Spleen (tissue), 11 donors: ENCODE data around the gene TAT. TPM values are rescaled to one million over a fixed set of nuclear protein-coding genes. Genes with fewer than 3 reads are reported as not detected.

ENCODE experiments used
- DNase-seq: peaks from one replicate; pipeline ENCODE4 v3.0.0-alpha.2; 2020
- H3K27ac ChIP-seq, 8 donors: fragments of 200-600 bp; sonication (generic) in 7 of 8; 1 replicate in 4 of 8; 2 replicates in 4 of 8; pipeline versions ENCODE4 v1.5.0 to v1.8.0; 2016 to 2021; ENCODE audit warnings: inconsistent platforms in 4 of 8, mild to moderate bottlenecking in 4 of 8, moderate library complexity in 1 of 8
- H3K27me3 ChIP-seq, 7 donors: fragments of 200-600 bp; sonication (generic) in 6 of 7; replicated peaks in 1 of 7; 1 replicate in 4 of 7; 2 replicates in 3 of 7; pipeline versions ENCODE4 v1.5.0 to v1.8.0; 2016 to 2021; ENCODE audit warnings: inconsistent platforms in 3 of 7, mild to moderate bottlenecking in 1 of 7
- H3K36me3 ChIP-seq, 6 donors: fragments of 200-600 bp; sonication (generic) in 5 of 6; 1 replicate in 4 of 6; 2 replicates in 2 of 6; pipeline versions ENCODE4 v1.5.0 to v1.8.0; 2016 to 2021; ENCODE audit warnings: inconsistent platforms in 2 of 6
- H3K4me1 ChIP-seq, 6 donors: fragments of 200-600 bp; sonication (generic) in 5 of 6; 1 replicate in 3 of 6; 2 replicates in 3 of 6; pipeline versions ENCODE4 v1.5.0 to v1.8.0; 2016 to 2021; ENCODE audit warnings: inconsistent platforms in 3 of 6
- H3K4me3 ChIP-seq, 8 donors: fragments of 200-600 bp; sonication (generic) in 7 of 8; 1 replicate in 4 of 8; 2 replicates in 4 of 8; pipeline versions ENCODE4 v1.5.0 to v1.8.0; 2016 to 2021; ENCODE audit warnings: inconsistent platforms in 4 of 8, mild to moderate bottlenecking in 4 of 8, moderate library complexity in 2 of 8
- H3K9me3 ChIP-seq, 8 donors: fragments of 200-600 bp; sonication (generic) in 7 of 8; 1 replicate in 4 of 8; 2 replicates in 4 of 8; pipeline versions ENCODE4 v1.5.0 to v1.8.0; 2016 to 2021; ENCODE audit warnings: inconsistent platforms in 4 of 8
- POLR2A ChIP-seq, 3 donors: fragments of 450-650 bp; IDR thresholded peaks; one replicate each; pipeline ENCODE4 v1.5.1; 2017; ENCODE audit warnings: antibody characterized with exemption in 3 of 3, mild to moderate bottlenecking in 1 of 3
- POLR2AphosphoS5 ChIP-seq, 3 donors: sonication (generic); formaldehyde crosslinking; IDR thresholded peaks; one replicate each; pipeline ENCODE4 v1.5.1; 2017; ENCODE audit warnings: antibody characterized with exemption in 3 of 3
- WGBS, 5 donors: extraction: QIAGEN DNeasy Blood & Tissue Kit in 3 of 5; methylation state at CpG; one replicate each; pipeline versions ENCODE4 v1.1.5 to v1.1.7; 2013 to 2018; 5-methylcytosine and 5-hydroxymethylcytosine counted together
- intact Hi-C: fragments of 100-400 bp; cut with DNase I; formaldehyde crosslinking; loops from one replicate; pipeline ENCODE4 v1.15.0; 2023; ENCODE audit warnings: low total_unique reads
- polyA plus RNA-seq, 3 donors: library from polyadenylated mRNA; stranded (reverse); fragments of 200-250 nt; gene quantifications; one replicate each; pipeline ENCODE4 v1.2.1, GENCODE V29; 2013
- total RNA-seq, 7 donors: library from RNA; depleted of rRNA in 3 of 7; stranded (reverse); fragments of >200 nt in 3 of 7; fragmentation: NEBNext Ultra II Directional in 4 of 7; extraction: Animal tissue kit (Norgen Biotek cat#: 25700) in 4 of 7; gene quantifications; one replicate each; pipeline versions ENCODE4 v1.1.0 to v1.2.1, GENCODE V29; 2016 to 2021
- TF ChIP-seq, protein P1 (sequence below), 11 experiments: fragments of 200-600 bp in 7 of 11; fragments of 450-650 bp in 4 of 11; sonication (generic) in 4 of 11; IDR thresholded peaks in 8 of 11; conservative IDR thresholded peaks in 3 of 11; 1 replicate in 7 of 11; 2 replicates in 4 of 11; pipeline versions ENCODE4 v1.4.0 to v1.8.0; 2016 to 2021; ENCODE audit warnings: antibody characterized with exemption in 11 of 11, inconsistent platforms in 4 of 11, mild to moderate bottlenecking in 1 of 11
- donor health status: healthy with polysubstance abuse.
- donor health status: DM: no; HTN: no; CAD: no; lungs with moderate emphysema.
- donor health status: DM: no; HTN: no; CAD: no.
- donor health status: Bipolar disorder and iron deficiency.
- donor health status: healthy.
- donor health status: DM: no; HTN: no; CAD: no.
- donor health status: DM: yes; HTN: yes; CAD: no.

TAT gene
- total and polyA plus RNA-seq, 10 donors, result 0.08 to 0.30 (median 0.16) TPM; not detected in 7

DNA sequence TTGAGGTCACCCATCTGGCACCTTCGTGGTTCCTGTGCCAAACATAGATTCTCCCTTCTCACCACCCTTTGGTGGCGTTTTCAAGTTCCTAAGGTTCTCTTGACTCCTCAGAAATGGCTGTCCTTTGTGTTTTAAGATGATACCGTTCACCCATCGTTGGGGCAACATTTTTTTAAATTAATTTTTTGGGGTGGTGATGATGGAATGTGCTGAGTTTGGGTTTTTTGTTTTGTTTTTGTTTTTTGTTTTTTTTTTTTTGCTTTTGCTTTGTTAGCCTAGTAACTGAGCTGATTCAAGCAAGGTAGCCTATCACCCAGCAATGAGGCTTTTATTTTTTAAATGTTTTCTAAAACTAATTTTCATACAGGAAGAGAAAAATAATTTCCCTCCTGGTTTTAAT is 48.0 kb downstream of the TAT start:
- H3K4me1 ChIP-seq, result no peaks in the 10 kb centered on the region
- H3K36me3 ChIP-seq, result no peaks in the 10 kb centered on the region
- H3K9me3 ChIP-seq, result no peaks in the 10 kb centered on the region
- H3K27ac ChIP-seq, result no peak overlapping the region
- peaks cover 0 to 39% (median 6%) of the 10 kb centered on the region in 7 donors for H3K27me3 ChIP-seq
- WGBS, 5 donors, result 65 to 88% (median 74%) methylated on average over 4 of the region's 4 CpGs
- H3K4me3 ChIP-seq, result no peak overlapping the region
- TF ChIP-seq POLR2A (IDR thresholded peaks at IDR 0.05) (no peak), POLR2AphosphoS5 (IDR thresholded peaks at IDR 0.05) (no peak)
- TF ChIP-seq, protein P1, sequence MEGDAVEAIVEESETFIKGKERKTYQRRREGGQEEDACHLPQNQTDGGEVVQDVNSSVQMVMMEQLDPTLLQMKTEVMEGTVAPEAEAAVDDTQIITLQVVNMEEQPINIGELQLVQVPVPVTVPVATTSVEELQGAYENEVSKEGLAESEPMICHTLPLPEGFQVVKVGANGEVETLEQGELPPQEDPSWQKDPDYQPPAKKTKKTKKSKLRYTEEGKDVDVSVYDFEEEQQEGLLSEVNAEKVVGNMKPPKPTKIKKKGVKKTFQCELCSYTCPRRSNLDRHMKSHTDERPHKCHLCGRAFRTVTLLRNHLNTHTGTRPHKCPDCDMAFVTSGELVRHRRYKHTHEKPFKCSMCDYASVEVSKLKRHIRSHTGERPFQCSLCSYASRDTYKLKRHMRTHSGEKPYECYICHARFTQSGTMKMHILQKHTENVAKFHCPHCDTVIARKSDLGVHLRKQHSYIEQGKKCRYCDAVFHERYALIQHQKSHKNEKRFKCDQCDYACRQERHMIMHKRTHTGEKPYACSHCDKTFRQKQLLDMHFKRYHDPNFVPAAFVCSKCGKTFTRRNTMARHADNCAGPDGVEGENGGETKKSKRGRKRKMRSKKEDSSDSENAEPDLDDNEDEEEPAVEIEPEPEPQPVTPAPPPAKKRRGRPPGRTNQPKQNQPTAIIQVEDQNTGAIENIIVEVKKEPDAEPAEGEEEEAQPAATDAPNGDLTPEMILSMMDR (IDR thresholded peaks at IDR 0.05 in 8 of 11, conservative IDR thresholded peaks at IDR 0.05 in 3 of 11), result no peak
- DNase-seq, result no peak
- intact Hi-C loops, result no loop called here

DNA sequence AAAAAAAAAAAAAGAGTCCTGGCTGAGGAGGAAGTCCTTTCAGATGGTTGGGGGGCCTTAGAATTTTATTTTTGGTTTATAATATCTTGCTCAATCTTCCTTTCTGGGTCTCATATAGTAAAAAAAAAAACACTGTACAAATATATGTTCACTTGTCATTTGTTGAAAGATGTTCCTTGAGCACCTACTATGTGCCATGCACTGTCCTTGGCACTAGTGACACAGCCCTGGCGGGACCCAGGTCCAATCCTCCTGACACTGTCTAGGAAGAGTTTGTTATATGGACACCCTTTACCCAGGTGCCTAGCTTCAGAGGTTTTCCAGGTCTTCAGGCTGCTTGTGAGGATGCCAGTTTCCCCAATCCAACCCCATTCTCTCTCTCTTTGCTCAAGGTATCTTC is 48.6 kb downstream of the TAT start:
- H3K9me3 ChIP-seq, result no peaks in the 10 kb centered on the region
- H3K4me3 ChIP-seq, result no peak overlapping the region
- peaks cover 0 to 42% (median 6%) of the 10 kb centered on the region in 7 donors for H3K27me3 ChIP-seq
- TF ChIP-seq, protein P1 (IDR thresholded peaks at IDR 0.05 in 8 of 11, conservative IDR thresholded peaks at IDR 0.05 in 3 of 11), result no peak
- TF ChIP-seq POLR2AphosphoS5 (IDR thresholded peaks at IDR 0.05) (no peak), POLR2A (IDR thresholded peaks at IDR 0.05) (no peak)
- intact Hi-C loops, result no loop called here
- no peaks in the 10 kb centered on the region for H3K4me1 ChIP-seq
- 75 to 90% (median 86%) methylated on average over 1 of the region's 1 CpG for WGBS, 5 donors
- no peak overlapping the region for H3K27ac ChIP-seq
- DNase-seq, result no peak
- no peaks in the 10 kb centered on the region for H3K36me3 ChIP-seq

DNA sequence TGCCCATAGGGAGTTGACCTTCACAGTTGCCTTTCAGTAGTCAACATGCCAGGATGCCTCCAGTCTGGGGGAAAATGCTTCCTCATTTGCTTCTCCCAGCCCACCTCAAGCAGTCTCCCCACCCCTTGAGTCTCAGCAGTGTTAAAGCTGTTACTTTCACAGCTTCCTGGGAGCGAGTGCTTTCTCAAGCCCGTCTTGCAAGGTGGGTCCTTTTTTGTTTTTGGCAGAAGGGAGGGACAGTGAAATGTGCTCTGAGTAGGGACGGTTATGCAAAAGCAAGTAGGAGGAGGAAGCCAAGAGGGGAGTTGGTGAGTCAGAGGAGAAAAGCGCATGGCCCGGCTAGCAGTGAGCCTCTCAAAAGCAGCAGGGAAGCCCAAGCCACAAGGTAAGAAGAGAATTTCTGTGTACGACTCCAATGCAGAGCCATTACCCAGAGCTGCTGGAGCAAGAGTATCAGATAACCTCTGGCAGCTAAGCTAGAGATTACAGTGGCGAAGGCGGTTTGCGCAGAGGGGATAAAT is 50.7 kb downstream of the TAT start, which contains the start of gene CHST4:
TSS of gene CHST4 (plus strand) at position 316 of the 521 bp plus-strand sequence. CDS start 10,252 bp downstream, outside the sequence.
- intact Hi-C loops, result no loop called here
- Histone ChIP-seq H3K4me3 (peak within 1 kb of the TSS in 1 of 8 donors; percentile 39), H3K36me3 (no peaks in the 10 kb centered on the region), H3K27ac (no peak within 1 kb of the TSS), H3K4me1 (no peaks in the 10 kb centered on the region), H3K27me3 (peaks cover 0 to 42% (median 6%) of the 10 kb centered on the region in 7 donors), H3K9me3 (no peaks in the 10 kb centered on the region)
- no peak for DNase-seq
- whole genome bisulfite sequencing, 5 donors, result 20 to 35% (median 31%) methylated on average over 9 of the region's 9 CpGs
- TF ChIP-seq POLR2A (IDR thresholded peaks at IDR 0.05) (no peak), POLR2AphosphoS5 (IDR thresholded peaks at IDR 0.05) (no peak)
- TF ChIP-seq, protein P1 (IDR thresholded peaks at IDR 0.05 in 8 of 11, conservative IDR thresholded peaks at IDR 0.05 in 3 of 11), result no peak

DNA sequence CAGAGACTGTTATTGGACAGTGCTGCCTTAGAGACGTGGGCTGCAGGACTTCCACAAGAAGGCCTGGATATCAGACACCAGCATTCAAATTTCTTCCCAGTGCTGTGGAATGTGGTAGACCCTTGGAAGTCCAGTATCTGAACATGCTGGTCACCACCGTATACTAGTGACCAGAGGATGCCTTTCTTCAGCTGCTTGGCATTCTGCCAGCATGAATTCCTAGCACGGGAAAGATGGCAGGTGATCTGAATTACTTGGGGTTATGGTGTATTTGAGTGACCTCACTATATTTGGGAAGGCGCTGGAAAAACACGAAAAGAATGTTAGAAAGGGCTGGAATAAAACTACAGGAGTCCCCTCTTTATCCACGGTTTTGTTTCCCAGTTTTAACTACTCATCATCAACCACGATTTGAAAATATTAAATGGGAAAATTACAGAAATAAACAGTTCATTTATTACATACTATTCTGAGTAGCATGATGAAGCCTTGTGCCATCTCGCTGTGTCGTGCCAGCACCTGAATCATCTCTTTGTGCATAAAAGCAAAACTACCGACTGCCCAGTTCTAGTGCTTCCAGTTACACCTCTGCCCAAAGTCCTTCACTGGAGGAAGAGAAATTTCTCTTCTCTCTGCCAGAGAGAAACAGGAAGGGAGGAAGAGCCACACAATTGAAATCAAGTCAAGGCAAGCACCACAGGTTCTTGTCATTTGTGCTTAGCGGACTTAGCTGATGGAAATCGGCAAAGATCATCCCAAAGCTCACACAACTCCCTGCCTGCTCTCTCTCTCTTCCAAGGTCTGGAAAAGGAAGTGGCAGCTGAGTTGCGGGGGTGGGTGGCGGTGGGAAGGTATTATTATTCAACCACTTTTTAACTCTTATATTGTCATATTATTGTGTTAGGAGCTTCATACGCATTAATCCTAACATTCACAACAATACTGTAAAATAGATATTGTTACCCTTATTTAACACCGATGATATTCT is 52.0 kb downstream of the TAT start:
- H3K4me3 ChIP-seq, result peak overlapping the region in 1 of 8 donors; percentile 39

More for the DNA sequence above, 52.0 kb downstream of the TAT start:
- no peak for DNase-seq
- Histone ChIP-seq H3K36me3 (no peaks in the 10 kb centered on the region), H3K27ac (no peak overlapping the region), H3K9me3 (no peaks in the 10 kb centered on the region), H3K4me1 (no peaks in the 10 kb centered on the region), H3K27me3 (peaks cover 0 to 41% (median 6%) of the 10 kb centered on the region in 7 donors)
- 55 to 68% (median 62%) methylated on average over 16 of the region's 16 CpGs for WGBS, 5 donors
- TF ChIP-seq POLR2AphosphoS5 (IDR thresholded peaks at IDR 0.05) (no peak), POLR2A (IDR thresholded peaks at IDR 0.05) (no peak)
- TF ChIP-seq, protein P1 (IDR thresholded peaks at IDR 0.05 in 8 of 11, conservative IDR thresholded peaks at IDR 0.05 in 3 of 11), result no peak
- intact Hi-C loops, result no loop called here
